Body of pancreas (tissue), 4 donors: ENCODE measurements around the gene GPR132.

Source experiments
- POLR2A ChIP-seq, 3 donors: fragments of 450-650 bp; IDR thresholded peaks; one replicate each; pipeline ENCODE4 v1.6.1; 2016; ENCODE audit warnings: antibody characterized with exemption in 3 of 3, mild to moderate bottlenecking in 2 of 3
- TF ChIP-seq, protein P1 (sequence below), 7 experiments: fragments of 450-650 bp in 4 of 7; fragments of 200-600 bp in 3 of 7; sonication (generic) in 3 of 7; IDR thresholded peaks; one replicate each; pipeline ENCODE4 v1.5.1; 2016 to 2019; ENCODE audit warnings: antibody characterized with exemption in 7 of 7

DNA sequence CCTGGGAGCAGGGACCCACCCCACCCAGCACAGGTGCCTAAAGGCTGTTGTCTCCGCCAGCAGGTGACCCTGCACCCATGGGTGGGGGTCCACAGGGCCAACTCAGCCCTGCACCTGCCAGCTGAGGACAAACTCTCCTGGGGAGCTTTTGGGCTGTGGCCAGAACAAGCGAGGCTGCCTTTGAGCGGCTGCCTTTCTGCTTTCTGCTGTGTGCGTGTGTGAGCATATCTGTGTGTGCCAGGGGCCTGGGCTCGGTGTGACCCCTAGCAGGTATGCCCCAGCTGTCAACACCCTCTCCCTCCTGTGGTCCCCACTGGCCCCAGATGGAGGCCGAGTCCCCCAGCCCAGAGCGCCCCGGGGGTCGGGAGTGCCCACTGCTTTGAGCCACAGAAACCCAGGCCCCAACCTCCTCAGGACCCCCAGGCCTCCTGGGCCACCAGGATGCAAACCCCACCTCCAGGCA lies 25.9 kb upstream of the GPR132 start:
- TF ChIP-seq, protein P1, sequence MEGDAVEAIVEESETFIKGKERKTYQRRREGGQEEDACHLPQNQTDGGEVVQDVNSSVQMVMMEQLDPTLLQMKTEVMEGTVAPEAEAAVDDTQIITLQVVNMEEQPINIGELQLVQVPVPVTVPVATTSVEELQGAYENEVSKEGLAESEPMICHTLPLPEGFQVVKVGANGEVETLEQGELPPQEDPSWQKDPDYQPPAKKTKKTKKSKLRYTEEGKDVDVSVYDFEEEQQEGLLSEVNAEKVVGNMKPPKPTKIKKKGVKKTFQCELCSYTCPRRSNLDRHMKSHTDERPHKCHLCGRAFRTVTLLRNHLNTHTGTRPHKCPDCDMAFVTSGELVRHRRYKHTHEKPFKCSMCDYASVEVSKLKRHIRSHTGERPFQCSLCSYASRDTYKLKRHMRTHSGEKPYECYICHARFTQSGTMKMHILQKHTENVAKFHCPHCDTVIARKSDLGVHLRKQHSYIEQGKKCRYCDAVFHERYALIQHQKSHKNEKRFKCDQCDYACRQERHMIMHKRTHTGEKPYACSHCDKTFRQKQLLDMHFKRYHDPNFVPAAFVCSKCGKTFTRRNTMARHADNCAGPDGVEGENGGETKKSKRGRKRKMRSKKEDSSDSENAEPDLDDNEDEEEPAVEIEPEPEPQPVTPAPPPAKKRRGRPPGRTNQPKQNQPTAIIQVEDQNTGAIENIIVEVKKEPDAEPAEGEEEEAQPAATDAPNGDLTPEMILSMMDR (IDR thresholded peaks at IDR 0.05): no peak
- TF ChIP-seq POLR2A (IDR thresholded peaks at IDR 0.05): no peak
